SK-N-SH (cell line): Measurements from ENCODE around the gene SPNS1. TPM values are rescaled to one million over a fixed set of nuclear protein-coding genes. Genes with fewer than 3 reads are reported as not detected.

Source experiments
- CTCF ChIA-PET: fragments of 300-600, 350-600 bp; formaldehyde crosslinking; extraction: SDS; loops from one replicate; lab custom pipeline; 2021; lab: Yijun Ruan, JAX
- POLR2A ChIA-PET: fragments of 350-600 bp; sonication (Branson Sonifier 250); formaldehyde crosslinking; extraction: SDS; loops from one replicate; lab custom pipeline; 2020; ENCODE audit warnings: antibody characterized with exemption, inconsistent platforms; lab: Yijun Ruan, JAX
- DNase-seq: peaks from one replicate; pipeline ENCODE4 v3.0.0; 2012
- H2AFZ ChIP-seq: fragments of 200-600 bp; sonication (generic); 2 replicates; pipeline ENCODE4 v1.8.1; 2016; ENCODE audit warnings: antibody characterized with exemption, mild to moderate bottlenecking, low read depth
- H3F3A ChIP-seq: fragments of 200-600 bp; sonication (generic); replicated peaks from 2 replicates; pipeline ENCODE3; 2016; ENCODE audit warnings: antibody characterized with exemption, mild to moderate bottlenecking; ENCODE audit not compliant: insufficient read depth
- H3K27ac ChIP-seq, 2 experiments: fragments of 200-500 bp in 1 of 2; fragments of 200-600 bp in 1 of 2; sonication (Bioruptor generic) in 1 of 2; sonication (generic), shearing (Covaris generic) in 1 of 2; 2 replicates each; pipeline versions ENCODE4 v1.5.1 to v1.6.1; 2014 to 2016; ENCODE audit warnings: low read depth in 2 of 2, inconsistent platforms in 1 of 2, low read length in 1 of 2, mild to moderate bottlenecking in 1 of 2, mixed read lengths in 1 of 2
- H3K27me3 ChIP-seq: fragments of 200-600 bp; sonication (generic), shearing (Covaris generic); 2 replicates; pipeline ENCODE4 v1.6.1; 2016; ENCODE audit warnings: mixed run types; ENCODE audit not compliant: insufficient read depth
- H3K36me3 ChIP-seq, 2 experiments: fragments of 200-500 bp in 1 of 2; fragments of 200-600 bp in 1 of 2; sonication (Bioruptor generic) in 1 of 2; sonication (generic) in 1 of 2; replicated peaks in 1 of 2; 2 replicates each; pipeline versions ENCODE3 to v1.5.1; 2014 to 2016; ENCODE audit warnings: low read length in 1 of 2, mild to moderate bottlenecking in 1 of 2; ENCODE audit not compliant: insufficient read depth in 2 of 2, control insufficient read depth in 1 of 2
- H3K4me1 ChIP-seq, 2 experiments: fragments of 200-500 bp in 1 of 2; fragments of 200-600 bp in 1 of 2; sonication (Bioruptor generic) in 1 of 2; sonication (generic), shearing (Covaris generic) in 1 of 2; 2 replicates each; pipeline versions ENCODE4 v1.5.1 to v1.6.1; 2014 to 2016; ENCODE audit warnings: low read depth in 1 of 2, low read length in 1 of 2, mixed run types in 1 of 2; ENCODE audit not compliant: insufficient read depth in 2 of 2, control insufficient read depth in 1 of 2
- H3K4me2 ChIP-seq: fragments of 200-600 bp; sonication (generic), shearing (Covaris generic); 2 replicates; pipeline ENCODE4 v1.6.1; 2017; ENCODE audit warnings: mixed run types
- H3K4me3 ChIP-seq, 2 experiments: fragments of 200-500 bp in 1 of 2; fragments of 200-600 bp in 1 of 2; sonication (Bioruptor generic) in 1 of 2; sonication (generic), shearing (Covaris generic) in 1 of 2; 2 replicates each; pipeline versions ENCODE4 v1.5.1 to v1.8.1; 2014 to 2016; ENCODE audit warnings: low read depth in 2 of 2, inconsistent platforms in 1 of 2, low read length in 1 of 2, mild to moderate bottlenecking in 1 of 2, mixed read lengths in 1 of 2, moderate library complexity in 1 of 2
- H3K79me2 ChIP-seq: fragments of 200-600 bp; sonication (generic); 2 replicates; pipeline ENCODE4 v1.8.1; 2017; ENCODE audit warnings: mild to moderate bottlenecking; ENCODE audit not compliant: insufficient read depth
- H3K9ac ChIP-seq: fragments of 200-600 bp; sonication (generic); 2 replicates; pipeline ENCODE4 v1.6.1; 2017; ENCODE audit warnings: mixed run types
- H3K9me2 ChIP-seq: fragments of 200-600 bp; sonication (generic); 2 replicates; pipeline ENCODE4 v1.6.1; 2017; ENCODE audit warnings: mixed run types
- H3K9me3 ChIP-seq: fragments of 200-600 bp; sonication (generic); 2 replicates; pipeline ENCODE4 v1.6.1; 2017; ENCODE audit warnings: mixed run types, mild to moderate bottlenecking, moderate library complexity
- H4K20me1 ChIP-seq: fragments of 200-600 bp; sonication (generic); 2 replicates; pipeline ENCODE4 v1.6.1; 2017; ENCODE audit warnings: mild to moderate bottlenecking, mixed run types; ENCODE audit not compliant: insufficient read depth
- CTCF ChIP-seq: fragments of 200-600 bp; sonication (generic); IDR thresholded peaks from 2 replicates; pipeline ENCODE4 v1.6.1; 2017; ENCODE audit warnings: antibody characterized with exemption, mild to moderate bottlenecking, moderate library complexity
- ELF1 ChIP-seq: IDR thresholded peaks from 2 replicates; pipeline ENCODE4 v1.4.0; 2012
- EP300 ChIP-seq, 2 experiments: IDR thresholded peaks; 2 replicates each; pipeline versions ENCODE4 v1.4.0 to v1.6.1; 2012; ENCODE audit warnings: borderline replicate concordance in 1 of 2, low read depth in 1 of 2, low read length in 1 of 2
- FOSL2 ChIP-seq: IDR thresholded peaks from 2 replicates; pipeline ENCODE4 v1.4.0; 2012; ENCODE audit warnings: low read depth, mild to moderate bottlenecking, moderate library complexity, borderline replicate concordance
- FOXJ3 ChIP-seq: sonication (generic); formaldehyde crosslinking; IDR thresholded peaks from 2 replicates; pipeline ENCODE4 v1.5.1; 2020; ENCODE audit warnings: mild to moderate bottlenecking, missing genetic modification reagents
- FOXM1 ChIP-seq: IDR thresholded peaks from 2 replicates; pipeline ENCODE4 v1.4.0; 2012; ENCODE audit warnings: low read depth, mild to moderate bottlenecking
- MAX ChIP-seq: IDR thresholded peaks from 2 replicates; pipeline ENCODE4 v1.4.0; 2012; ENCODE audit warnings: low read depth
- MEF2A ChIP-seq: IDR thresholded peaks from 2 replicates; pipeline ENCODE4 v1.4.0; 2012; ENCODE audit warnings: low read depth, borderline replicate concordance
- MXI1 ChIP-seq: IDR thresholded peaks from 2 replicates; pipeline ENCODE4 v1.6.1; 2012; ENCODE audit warnings: mild to moderate bottlenecking, low read depth, low read length, improper control_type of control experiment
- NRF1 ChIP-seq: IDR thresholded peaks from 2 replicates; pipeline ENCODE4 v1.6.1; 2012; ENCODE audit warnings: low read depth, mild to moderate bottlenecking, low read length
- RCOR1 ChIP-seq: fragments of 150-350 bp; IDR thresholded peaks from 2 replicates; pipeline ENCODE4 v1.6.1; 2017; ENCODE audit warnings: antibody characterized with exemption, low read length
- TAF1 ChIP-seq: IDR thresholded peaks from 2 replicates; pipeline ENCODE4 v1.6.1; 2012; ENCODE audit warnings: low read depth, mild to moderate bottlenecking, low read length, moderate library complexity, borderline replicate concordance
- USF1 ChIP-seq: IDR thresholded peaks from 2 replicates; pipeline ENCODE4 v1.4.0; 2012; ENCODE audit warnings: low read depth, borderline replicate concordance
- USF2 ChIP-seq: fragments of 150-350 bp; IDR thresholded peaks from 2 replicates; pipeline ENCODE4 v1.6.1; 2017; ENCODE audit warnings: antibody characterized with exemption, low read length, low read depth, borderline replicate concordance
- ZBTB33 ChIP-seq: IDR thresholded peaks from 2 replicates; pipeline ENCODE4 v1.4.0; 2012; ENCODE audit warnings: low read depth, borderline replicate concordance
- WGBS: methylation state at CpG from one replicate; pipeline ENCODE4 v1.1.6; 2017; ENCODE audit warnings: low lambda C conversion rate; 5-methylcytosine and 5-hydroxymethylcytosine counted together
- polyA plus RNA-seq, 3 experiments: library from polyadenylated mRNA; depleted of rRNA; stranded (reverse); fragments of >200 nt; gene quantifications; 2 replicates each; pipeline ENCODE4 v1.2.3, GENCODE V29; 2012

Gene SPNS1
- polyA plus RNA-seq, 1 of the 3 experiments (the other 2 are of a cell fraction) = 41.1 TPM

- H3K36me3 ChIP-seq = peaks cover 16 to 25% of the 10 kb centered on the region in 2 experiments
- WGBS = 94% methylated on average over 7 of the region's 11 CpGs
- H3K4me1 ChIP-seq = no peaks in the 10 kb centered on the region
- no peak overlapping the region for H3K4me2 ChIP-seq
- H4K20me1 ChIP-seq = no peaks in the 10 kb centered on the region
- H3K9me2 ChIP-seq = no peaks in the 10 kb centered on the region
- POLR2A ChIA-PET = no interaction called here
- H3K79me2 ChIP-seq = no peaks in the 10 kb centered on the region
- TF ChIP-seq CTCF (no peak), USF2 (no peak), ZBTB33 (no peak), MXI1 (no peak), MEF2A (no peak), TAF1 (no peak), NRF1 (no peak), FOXM1 (no peak), ELF1 (no peak), EP300 (IDR thresholded peaks at IDR 0.05; ENCODE audit: borderline replicate concordance in 1 of 2, low read depth in 1 of 2, low read length in 1 of 2) (no peak), MAX (no peak), USF1 (no peak), FOXJ3 (no peak), FOSL2 (no peak), RCOR1 (no peak)
- TF ChIP-seq, all 33 proteins: peak for 0
- no peak for DNase-seq
- Histone ChIP-seq H3K9ac (no peak overlapping the region), H2AFZ (no peak overlapping the region), H3K4me3 (no peak overlapping the region), H3K27me3 (no peaks in the 10 kb centered on the region), H3K9me3 (no peaks in the 10 kb centered on the region), H3K27ac (no peak overlapping the region), H3F3A (no peaks in the 10 kb centered on the region)
- CTCF ChIA-PET = interaction anchor here (0.9 to 1.0 kb wide), 2 partner anchors 20 to 38 kb away, joined by 3 to 4 read pairs; no protein-coding TSS in a partner anchor
These were observed 8.4 kb downstream of the SPNS1 start for GRCh38 chr16:28982949-28983348.
